ENCODE measurements around the gene PAX6.

PAX6 gene

GRCh38 chr11:31807799-31808667, 3.1 kb downstream of the PAX6 start:
- DNase-seq: no peak

GRCh38 chr11:31806928-31807798, 4.0 kb downstream of the PAX6 start:
- DNase-seq: no peak

- DNase-seq: no peak
Measured at GRCh38 chr11:31806186-31806927, 4.8 kb downstream of the PAX6 start.

DNA sequence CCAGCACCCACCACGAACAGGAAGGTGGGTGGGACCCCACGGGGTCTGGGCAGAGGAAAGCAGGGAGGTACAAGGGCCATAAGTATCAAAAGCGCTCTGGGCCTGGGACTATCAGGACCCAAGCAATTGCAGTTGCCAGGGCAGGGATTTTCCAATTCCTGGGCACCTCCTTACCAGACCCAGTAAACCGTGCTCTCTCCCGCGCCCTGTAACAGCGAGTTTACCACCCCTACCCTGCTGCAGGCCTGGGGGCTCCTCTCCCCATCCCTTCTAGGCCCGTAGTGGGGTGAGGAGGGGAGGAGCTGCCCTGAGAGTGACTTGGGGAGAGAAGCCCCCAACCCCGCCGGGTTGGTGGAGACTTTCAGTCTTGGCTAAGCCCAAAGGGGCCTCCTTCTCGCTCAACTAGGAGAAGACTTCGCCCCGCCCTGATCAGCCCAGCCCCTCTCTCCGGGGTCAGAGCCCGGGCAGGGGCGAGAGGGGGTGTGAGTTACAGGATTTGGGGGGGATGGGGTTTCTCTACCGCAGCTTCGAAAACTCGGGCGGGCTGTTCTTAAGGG, 5.4 kb downstream of the PAX6 start:
- DNase-seq: no peak

DNA sequence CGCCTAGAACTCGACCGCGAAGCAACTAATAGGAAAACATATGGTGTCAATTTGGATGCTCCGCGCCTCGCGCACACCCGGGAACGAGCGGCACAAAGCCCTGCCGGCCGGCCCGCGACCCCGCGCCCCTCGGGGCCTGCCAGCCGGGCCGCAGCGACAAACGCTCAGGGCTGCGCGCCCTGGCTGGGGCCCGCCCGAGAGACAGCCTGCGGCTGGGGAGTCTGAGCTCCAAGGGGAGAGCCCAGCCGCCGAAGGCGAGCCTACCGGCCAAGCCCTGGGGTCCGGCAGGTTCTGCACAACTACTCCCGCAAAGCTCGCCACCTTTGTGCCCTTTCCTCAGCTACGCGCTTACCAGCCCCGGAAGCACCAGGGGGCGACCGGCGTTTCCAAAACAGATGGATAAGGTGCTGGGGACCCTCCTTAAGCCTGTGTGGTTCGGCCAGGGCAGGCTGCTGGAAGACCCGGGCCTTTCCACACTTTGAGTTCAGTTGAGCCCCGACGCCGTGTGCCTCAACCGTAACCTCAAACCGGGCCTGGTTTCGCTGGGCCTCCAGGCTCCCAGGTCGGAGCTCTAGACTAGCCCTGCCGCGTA, 6.0 kb downstream of the PAX6 start:
- DNase-seq: no peak

DNA sequence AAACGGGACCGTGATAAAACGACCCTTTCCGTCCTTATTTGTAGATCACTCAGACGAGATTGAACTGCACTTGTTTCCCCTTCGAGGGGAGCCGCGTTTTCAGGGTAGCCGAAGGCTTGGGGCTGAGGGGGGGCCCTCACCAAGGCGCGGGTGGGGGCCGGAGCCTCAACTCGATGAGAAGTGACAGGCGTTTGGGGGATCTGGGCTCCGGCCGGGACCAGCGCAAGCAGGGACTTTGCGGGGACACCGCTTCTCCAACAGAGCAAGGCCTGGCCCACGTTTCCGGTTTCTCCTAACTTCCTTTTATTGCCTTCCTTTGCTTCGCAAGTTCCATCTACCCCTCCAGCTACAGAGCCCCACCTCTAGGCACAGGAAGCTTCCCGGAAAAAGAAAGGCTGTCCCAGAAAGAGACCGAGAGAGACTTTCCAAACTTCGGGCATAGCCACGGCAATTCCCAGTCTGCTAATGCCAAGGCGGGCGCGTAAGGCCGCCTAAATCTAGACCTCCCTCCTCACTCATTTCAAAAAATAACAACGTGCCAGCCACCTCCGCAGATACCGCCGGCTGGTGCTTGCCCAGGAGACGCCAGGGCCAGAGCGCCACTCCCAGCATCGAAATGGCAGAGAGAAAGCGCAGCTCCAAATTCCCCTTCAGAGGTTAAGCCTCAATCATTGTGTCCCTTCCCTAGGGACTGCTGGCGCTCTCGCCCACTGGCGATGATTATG, 6.6 kb downstream of the PAX6 start:
- DNase-seq: no peak

DNA sequence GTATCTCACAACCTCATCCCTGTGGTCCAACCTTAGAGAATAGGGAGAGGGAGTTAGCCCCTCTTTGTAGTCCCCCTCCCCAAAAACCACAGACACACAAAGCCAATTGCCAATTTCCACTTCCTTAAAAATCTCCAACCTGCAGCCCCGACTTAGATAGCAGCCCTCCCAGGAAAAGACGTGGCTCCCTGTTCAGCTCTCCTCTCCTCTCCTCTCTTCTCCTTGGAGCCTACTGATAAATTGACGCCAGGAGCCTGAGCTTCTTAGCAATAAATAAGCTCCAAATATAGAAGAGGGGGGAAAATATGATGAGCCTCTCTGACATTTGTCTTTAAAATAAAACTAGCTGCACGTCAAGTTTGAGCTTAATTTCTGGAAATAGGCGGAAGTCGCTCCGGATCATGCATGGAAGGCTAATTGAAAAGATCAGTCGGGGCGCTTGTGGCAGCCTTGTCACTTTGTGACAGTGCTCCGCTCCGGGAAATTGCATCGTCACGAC, 7.3 kb downstream of the PAX6 start:
- DNase-seq: no peak

- DNase-seq: no peak
Measured at GRCh38 chr11:31802990-31803812, 7.9 kb downstream of the PAX6 start.

GRCh38 chr11:31802609-31802989, 8.5 kb downstream of the PAX6 start:
- DNase-seq: no peak

GRCh38 chr11:31802000-31802551, 9.0 kb downstream of the PAX6 start:
- no peak for DNase-seq

- DNase-seq: no peak
Measured at GRCh38 chr11:31801298-31801702, 9.8 kb downstream of the PAX6 start.

DNA sequence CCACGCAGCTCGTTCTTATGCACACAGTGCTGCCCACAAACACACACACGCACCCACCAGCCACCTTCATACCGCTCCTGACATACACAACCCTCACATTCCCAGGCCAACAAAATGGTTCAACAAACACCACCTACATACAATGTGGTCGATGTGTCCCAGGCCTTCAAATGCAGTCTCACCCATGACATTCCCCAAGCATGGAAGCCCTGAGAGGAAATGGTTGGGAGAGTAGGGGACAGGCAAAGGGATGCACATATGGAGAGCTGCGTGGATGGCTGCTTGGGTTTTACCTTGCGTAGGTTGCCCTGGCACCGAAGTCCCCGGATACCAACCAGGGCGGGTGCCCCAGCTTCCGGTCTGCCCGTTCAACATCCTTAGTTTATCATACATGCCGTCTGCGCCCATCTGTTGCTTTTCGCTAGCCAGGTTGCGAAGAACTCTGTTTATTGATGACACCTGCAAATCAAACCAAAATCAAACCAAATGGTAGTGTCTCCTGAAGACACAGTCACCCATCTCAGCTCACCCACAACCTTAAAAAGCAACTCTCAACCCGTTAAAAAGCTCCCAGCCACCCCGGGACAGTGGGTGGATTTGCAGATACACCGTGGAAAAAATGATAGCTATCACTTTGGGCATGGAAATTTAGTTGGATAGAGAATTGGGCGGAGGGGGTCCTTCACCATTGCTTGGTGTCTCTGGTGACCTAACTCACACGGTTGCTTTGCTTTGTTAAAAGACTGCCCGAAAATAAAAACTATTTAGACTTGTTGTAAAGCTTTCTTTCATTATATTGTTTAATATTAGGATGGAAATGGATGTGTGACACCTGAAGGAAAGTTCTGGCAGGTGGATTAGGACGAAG, 10.5 kb downstream of the PAX6 start:
- DNase-seq: no peak

- no peak for DNase-seq
Measured at GRCh38 chr11:31799435-31800397, 11.4 kb downstream of the PAX6 start.

GRCh38 chr11:31798554-31799434, 12.3 kb downstream of the PAX6 start:
- DNase-seq: no peak

GRCh38 chr11:31798057-31798553, 13.0 kb downstream of the PAX6 start:
- no peak for DNase-seq

GRCh38 chr11:31797190-31798056, 13.7 kb downstream of the PAX6 start:
- DNase-seq: no peak

All from cortex of kidney (tissue), 1 donor.